ENCODE data around the gene CNOT6.
"Not testable (repeated sequence)": the region's sequence is repeated elsewhere in the genome, so short reads cannot be mapped to it uniquely, and the experiment has no call there.

CNOT6 gene

GRCh38 chr5:180471866-180472265, 22.3 kb upstream of the CNOT6 start:
- DNase-seq (ENCODE audit: low read depth in 2 of 2), result no peak

- DNase-seq (ENCODE audit: low read depth in 2 of 2), result no peak
Measured at GRCh38 chr5:180472269-180472668, 21.9 kb upstream of the CNOT6 start.

DNA sequence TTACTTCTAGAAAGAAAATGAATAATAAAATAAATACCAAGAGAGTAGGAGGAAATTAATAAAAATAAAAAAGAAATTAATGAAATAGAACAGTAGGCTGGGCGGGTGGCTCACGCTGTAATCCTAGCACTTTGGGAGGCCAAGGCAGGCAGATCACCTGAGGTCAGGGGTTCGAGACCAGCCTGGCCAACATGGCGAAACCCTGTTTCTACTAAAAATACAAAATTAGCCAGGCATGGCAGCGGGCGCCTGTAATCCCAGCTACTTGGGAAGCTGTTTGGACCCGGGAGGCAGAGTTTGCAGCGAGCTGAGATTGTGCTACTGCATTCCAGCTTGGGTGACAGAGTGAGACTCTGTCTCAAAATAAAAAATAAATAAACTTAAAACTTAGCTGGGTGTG, 20.8 kb upstream of the CNOT6 start:
- DNase-seq (ENCODE audit: low read depth in 2 of 2), result not testable (repeated sequence)

DNA sequence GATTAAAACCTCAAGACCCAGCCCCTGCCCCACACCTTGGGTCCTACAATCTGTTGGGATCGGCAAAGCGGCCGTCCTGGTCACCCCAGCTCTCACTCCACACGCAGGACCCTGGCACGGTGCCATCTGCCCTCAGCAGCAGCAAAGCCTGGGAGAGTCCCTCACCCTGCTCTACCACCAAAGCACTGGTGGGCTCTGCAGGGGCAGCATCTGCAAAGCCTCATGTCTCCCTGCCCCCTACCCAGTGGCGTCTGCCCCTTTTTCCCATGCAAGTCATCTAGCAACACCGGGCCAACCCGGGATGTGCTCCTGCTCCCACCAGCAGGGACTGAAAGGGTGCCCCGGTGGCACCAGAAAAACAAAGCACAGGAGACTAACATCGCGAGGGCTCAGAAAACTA, 19.6 kb upstream of the CNOT6 start:
- no peak for DNase-seq (ENCODE audit: low read depth in 2 of 2)

- DNase-seq (ENCODE audit: low read depth in 2 of 2), result not testable (repeated sequence)
Measured at GRCh38 chr5:180475969-180476524, 18.1 kb upstream of the CNOT6 start.

- no peak for DNase-seq (ENCODE audit: low read depth in 2 of 2)
Measured at GRCh38 chr5:180484813-180485212, 9.4 kb upstream of the CNOT6 start.

DNA sequence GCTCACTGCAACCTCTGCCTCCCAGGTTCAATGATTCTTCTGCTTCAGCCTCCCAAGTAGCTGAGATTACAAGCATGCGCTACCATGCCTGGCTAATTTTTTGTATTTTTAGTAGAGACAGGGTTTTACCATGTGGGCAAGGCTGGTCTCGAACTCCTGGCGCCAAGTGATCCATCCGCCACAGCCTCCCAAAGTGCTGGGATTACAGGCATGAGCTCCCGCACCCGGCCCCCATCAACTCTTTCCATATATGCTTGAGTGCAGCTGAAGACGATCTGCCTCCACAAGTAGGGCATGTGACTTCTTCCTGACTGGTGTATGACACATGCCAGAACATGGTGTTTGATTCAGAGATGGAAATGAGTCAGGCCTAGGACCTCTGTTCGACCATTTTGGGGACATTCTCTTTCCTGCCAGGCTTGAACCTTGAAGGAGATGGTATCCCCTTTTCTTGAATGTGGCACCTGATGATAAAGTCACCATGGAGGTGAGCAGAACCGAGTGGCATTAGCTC, 7.5 kb upstream of the CNOT6 start:
- no peak for DNase-seq (ENCODE audit: low read depth in 2 of 2)

- no peak for DNase-seq (ENCODE audit: low read depth in 2 of 2)
Measured at GRCh38 chr5:180487556-180487955, 6.6 kb upstream of the CNOT6 start.

DNA sequence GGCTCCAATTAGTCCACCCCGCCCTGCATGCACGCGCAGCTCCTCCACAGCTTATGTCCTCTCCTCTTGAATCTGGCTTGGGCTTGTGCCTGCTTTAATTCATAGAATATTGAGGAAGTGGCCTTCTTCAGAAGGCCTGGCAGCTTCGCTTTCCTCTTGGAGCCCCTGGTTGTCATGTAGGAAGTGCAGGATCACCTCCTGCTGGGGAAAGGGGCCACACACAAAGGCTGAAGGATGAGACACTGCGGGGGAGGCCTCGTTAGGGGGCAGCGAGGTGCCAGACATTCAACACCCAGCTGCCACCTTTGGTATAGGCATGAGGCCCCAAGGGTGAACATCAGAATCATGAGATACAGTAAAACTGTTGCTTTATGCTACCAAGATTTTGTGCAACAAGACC, 2.7 kb upstream of the CNOT6 start:
- DNase-seq (ENCODE audit: low read depth in 2 of 2), result no peak

- no peak for DNase-seq (ENCODE audit: low read depth in 2 of 2)
Measured at GRCh38 chr5:180492226-180492903, 1.8 kb upstream of the CNOT6 start.

DNA sequence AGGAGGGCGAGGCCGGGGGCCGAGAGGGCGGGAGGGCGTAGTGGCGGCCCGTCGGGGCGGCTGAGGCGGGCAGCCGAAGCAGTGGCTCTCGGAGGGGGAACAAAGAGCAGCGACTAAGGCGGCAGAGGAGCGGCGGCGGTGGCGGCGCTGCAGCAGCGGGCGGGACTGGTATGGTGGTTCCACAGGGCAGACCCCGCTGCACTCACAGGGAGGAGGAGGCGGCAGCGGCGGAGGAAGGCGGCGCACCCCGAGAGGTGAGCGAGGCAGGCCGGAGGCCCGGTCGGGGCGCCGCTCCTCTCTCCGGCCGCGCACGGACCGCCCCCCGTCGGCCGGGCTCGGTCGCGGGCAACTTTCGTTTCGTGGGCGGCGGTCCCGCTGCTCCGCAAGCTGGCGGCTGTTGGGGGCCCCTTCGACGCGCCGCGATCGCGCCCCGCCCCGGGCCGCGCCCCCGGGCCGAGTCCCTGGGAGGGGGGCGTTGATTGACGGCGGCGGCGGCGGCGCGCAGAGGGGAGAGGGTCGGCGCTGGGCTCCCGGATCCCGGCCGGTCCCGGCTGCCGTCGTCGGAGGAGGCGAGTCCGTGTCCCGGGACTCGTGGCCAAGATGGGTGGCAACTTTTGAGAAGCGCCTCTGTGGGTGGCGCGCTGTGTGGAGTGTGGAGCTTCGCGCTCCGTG, 467 bp downstream of the CNOT6 start:
- DNase-seq (ENCODE audit: low read depth in 2 of 2), result peak; percentile 5 to 15

DNA sequence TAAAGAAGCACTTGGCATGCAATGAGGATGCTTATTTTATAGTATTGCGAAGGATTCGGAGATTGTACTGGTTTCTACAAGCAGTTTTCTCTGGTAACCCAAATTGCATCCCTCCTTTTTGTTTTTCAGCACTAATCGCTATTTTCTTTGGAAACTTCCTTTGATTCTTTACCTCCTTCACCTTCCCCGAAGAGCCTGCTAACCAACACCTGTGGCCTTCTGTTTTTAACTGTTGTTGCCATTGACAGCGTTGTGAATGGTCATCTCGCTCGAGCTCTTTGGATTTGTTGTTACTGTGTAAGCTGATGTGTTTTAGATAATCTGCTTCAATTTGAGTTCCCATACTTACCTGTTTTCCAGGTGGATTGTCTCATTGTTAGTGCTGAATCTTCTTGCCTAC, 1.1 kb downstream of the CNOT6 start:
- DNase-seq (ENCODE audit: low read depth in 2 of 2), result no peak

DNA sequence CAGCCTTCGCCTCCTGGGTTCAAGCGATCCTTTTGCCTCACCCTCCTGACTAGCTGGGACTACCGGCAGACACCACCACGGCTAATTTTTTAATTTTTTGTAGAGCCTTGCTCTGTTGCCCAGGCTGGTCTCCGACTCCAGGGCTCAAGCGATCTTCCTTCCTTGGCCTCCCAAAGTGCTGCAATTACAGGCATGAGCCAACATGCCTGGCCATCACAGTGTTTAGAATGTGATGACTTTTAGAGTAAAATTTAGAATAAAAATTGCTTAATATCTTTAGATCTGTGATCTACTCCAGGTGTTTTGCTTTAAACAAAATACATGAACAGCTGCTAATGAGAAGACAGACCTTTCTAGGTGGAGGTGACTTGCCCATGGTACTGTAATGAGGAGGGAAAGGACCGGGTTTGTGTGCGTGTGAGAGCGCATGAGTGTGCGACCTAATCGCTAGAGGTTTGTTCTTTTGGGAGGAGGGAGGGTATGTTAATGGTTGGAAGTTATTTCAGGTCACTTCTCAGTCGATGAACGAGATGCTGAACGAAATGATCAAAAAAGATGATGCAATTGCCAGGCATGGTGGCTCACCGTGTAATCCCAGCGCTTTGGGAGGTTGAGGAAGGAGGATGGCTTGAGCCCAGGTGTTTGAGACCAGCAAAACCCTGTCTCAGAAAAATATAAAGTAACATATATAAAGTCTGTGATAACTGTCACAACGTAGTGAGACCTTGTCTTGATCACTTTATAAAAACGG, 2.0 kb downstream of the CNOT6 start:
- no peak for DNase-seq (ENCODE audit: low read depth in 2 of 2)

DNA sequence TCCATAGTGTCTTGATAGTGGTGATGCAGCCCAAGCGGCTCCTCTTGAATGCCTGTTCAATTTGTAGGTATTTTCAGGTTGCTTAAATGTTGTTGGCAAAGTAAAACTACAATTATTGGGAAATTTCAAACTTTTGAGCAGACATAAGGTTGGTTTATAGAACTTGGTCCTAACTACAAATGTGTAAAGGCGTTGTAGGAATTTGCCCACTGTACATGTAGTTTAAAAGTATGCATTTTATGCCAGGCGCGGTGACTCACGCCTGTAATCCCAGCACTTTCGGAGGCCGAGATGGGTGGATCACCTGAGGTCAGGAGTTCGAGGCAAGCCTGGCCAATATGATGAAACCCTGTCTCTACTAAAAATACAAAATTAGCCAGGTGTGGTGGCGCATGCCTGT, 2.6 kb downstream of the CNOT6 start:
- not testable (repeated sequence) for DNase-seq (ENCODE audit: low read depth in 2 of 2)

DNA sequence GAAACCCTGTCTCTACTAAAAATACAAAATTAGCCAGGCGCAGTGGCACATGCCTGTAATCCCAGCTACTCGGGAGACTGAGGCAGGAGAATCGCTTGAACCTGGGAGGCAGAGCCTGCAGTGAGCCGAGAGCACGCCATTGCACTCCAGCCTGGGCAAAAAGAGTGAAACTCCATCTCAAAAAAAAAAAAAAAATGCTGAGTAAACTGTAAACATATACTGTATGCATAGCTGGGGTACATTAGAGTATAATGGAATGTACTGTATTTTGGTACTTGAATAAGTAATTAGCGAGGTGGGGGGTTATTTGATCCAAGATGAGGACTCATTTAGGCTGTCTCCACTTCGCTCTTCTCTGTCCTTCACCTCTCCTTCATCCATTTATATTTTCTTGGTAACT, 3.7 kb downstream of the CNOT6 start:
- not testable (repeated sequence) for DNase-seq (ENCODE audit: low read depth in 2 of 2)

GRCh38 chr5:180498378-180498777, 4.2 kb downstream of the CNOT6 start:
- no peak for DNase-seq (ENCODE audit: low read depth in 2 of 2)

- DNase-seq (ENCODE audit: low read depth in 2 of 2), result no peak
Measured at GRCh38 chr5:180499684-180500083, 5.5 kb downstream of the CNOT6 start.

DNA sequence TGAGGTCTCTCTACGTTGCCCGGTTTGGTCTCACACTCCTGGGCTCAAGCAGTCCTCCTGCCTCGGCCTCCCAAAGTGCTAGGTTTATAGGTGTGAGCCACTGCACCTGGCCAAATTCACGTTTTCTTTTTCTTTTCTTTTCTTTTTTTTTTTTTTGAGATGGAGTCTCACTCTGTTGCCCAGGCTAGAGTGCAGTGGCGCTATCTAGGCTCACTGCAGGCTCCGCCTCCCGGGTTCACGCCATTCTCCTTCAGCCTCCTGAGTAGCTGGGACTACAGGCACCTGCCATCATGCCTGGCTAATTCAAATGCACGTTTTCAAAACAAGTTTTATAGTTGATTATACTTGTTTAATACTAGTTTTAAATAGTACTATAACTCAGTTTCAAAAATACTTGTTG, 6.1 kb downstream of the CNOT6 start:
- not testable (repeated sequence) for DNase-seq (ENCODE audit: low read depth in 2 of 2)

- DNase-seq (ENCODE audit: low read depth in 2 of 2), result no peak
Measured at GRCh38 chr5:180507661-180508060, 13.5 kb downstream of the CNOT6 start.

DNA sequence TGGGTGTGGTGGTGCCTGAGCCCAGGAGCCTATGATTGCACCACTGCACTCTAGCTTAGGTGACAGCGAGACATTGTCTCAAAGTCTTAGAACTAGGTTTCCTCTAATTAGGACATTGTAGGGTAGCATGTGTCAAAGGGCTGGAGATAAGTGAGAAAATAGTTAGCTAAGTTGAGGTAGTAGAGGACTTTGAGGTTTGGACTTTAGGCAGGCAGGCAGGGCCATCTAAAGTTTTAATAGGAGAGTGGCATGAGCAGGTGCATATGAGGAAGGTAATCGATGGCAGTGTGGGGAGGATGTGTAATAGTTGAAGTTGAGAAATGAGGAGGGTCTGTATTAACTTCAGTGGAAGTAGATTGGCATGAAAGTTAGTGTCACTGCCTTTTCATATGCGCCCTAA, 21.1 kb downstream of the CNOT6 start:
- DNase-seq (ENCODE audit: low read depth in 2 of 2), result no peak

GRCh38 chr5:180515974-180516373, 21.8 kb downstream of the CNOT6 start:
- DNase-seq (ENCODE audit: low read depth in 2 of 2), result not testable (repeated sequence)

DNA sequence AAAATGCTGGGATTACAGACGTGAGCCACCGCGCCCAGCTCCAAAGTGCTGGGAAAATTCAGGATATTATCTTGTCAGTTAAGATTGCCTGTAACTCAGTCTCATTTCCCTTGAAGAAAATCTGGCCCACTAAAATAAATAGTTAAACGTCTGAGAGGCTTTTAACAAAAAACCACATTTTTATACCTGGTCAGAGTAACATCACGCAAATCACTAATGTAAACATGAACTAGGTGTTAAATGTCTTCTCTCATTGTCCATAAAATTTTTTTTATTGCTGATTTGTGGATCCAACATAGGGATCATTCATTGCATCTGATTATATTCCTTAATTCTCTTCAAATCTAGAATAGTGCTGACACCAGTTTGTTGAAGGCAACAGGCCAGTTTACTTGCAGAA, 22.3 kb downstream of the CNOT6 start:
- DNase-seq (ENCODE audit: low read depth in 2 of 2), result no peak

Data from activated CD4-positive, alpha-beta T cell treated with anti-CD3 and anti-CD28 coated beads for 24 hours (primary cell).